B cell (primary cell): ENCODE results near the gene SEC14L5. TPM values are rescaled to one million over a fixed set of nuclear protein-coding genes. Genes with fewer than 3 reads are reported as not detected.

Experiments used
- ATAC-seq: fragments of 200-7000 bp; cut with Tn5 transposase; one replicate; pipeline ENCODE4 v1.10.0; 2021; ENCODE audit warnings: low read depth, mild to moderate bottlenecking, moderate number of reproducible peaks, moderate library complexity
- CTCF ChIA-PET: fragments of 350-600 bp; sonication (Branson Sonifier 250); formaldehyde crosslinking; loops from one replicate; lab custom pipeline; 2021; ENCODE audit warnings: antibody characterized with exemption, inconsistent platforms; lab: Charles Lee
- POLR2A ChIA-PET: fragments of 350-600 bp; sonication (Branson Sonifier 250); formaldehyde crosslinking; loops from one replicate; lab custom pipeline; 2021; ENCODE audit warnings: antibody characterized with exemption; lab: Charles Lee
- DNase-seq: peaks from one replicate; pipeline ENCODE4 v3.0.0; 2013
- H2AFZ ChIP-seq: 2 replicates; pipeline ENCODE4 v1.6.1; 2012; ENCODE audit warnings: mild to moderate bottlenecking, low read depth, low read length; ENCODE audit not compliant: insufficient read depth, poor library complexity, severe bottlenecking
- H3K27ac ChIP-seq, 2 donors: 1 replicate in 1 of 2; 2 replicates in 1 of 2; pipeline ENCODE4 v1.5.1; 2012 to 2013; ENCODE audit warnings: low read length in 2 of 2, mild to moderate bottlenecking in 2 of 2, moderate library complexity in 1 of 2
- H3K27me3 ChIP-seq, 4 experiments: fragments of 200-600 bp in 1 of 4; sonication (generic) in 1 of 4; replicated peaks in 1 of 4; 1 replicate in 2 of 4; 2 replicates in 2 of 4; pipeline versions ENCODE4 v1.6.1 to v1.7.0; 2013 to 2016; ENCODE audit warnings: low read length in 3 of 4, mild to moderate bottlenecking in 2 of 4, mixed read lengths in 1 of 4, moderate library complexity in 1 of 4; ENCODE audit not compliant: insufficient read depth in 4 of 4, control insufficient read depth in 3 of 4; ENCODE audit errors: control extremely low read depth in 1 of 4
- H3K36me3 ChIP-seq, 2 experiments: replicated peaks in 1 of 2; 1 replicate in 1 of 2; 2 replicates in 1 of 2; pipeline versions ENCODE4 v1.6.1 to v1.7.1; 2013; ENCODE audit warnings: low read length in 1 of 2; ENCODE audit not compliant: insufficient read depth in 2 of 2, control insufficient read depth in 1 of 2; ENCODE audit errors: control extremely low read depth in 1 of 2, extremely low read depth in 1 of 2
- H3K4me1 ChIP-seq, 2 donors: fragments of 200-600 bp in 1 of 2; sonication (generic) in 1 of 2; 1 replicate in 1 of 2; 2 replicates in 1 of 2; pipeline versions ENCODE4 v1.5.1 to v1.6.1; 2013 to 2017; ENCODE audit warnings: low read length in 2 of 2; ENCODE audit not compliant: control insufficient read depth in 2 of 2, insufficient read depth in 2 of 2
- H3K4me2 ChIP-seq: replicated peaks from 2 replicates; pipeline ENCODE3; 2012; ENCODE audit warnings: mild to moderate bottlenecking, low read depth, low read length; ENCODE audit not compliant: poor library complexity, severe bottlenecking
- H3K4me3 ChIP-seq, 5 experiments: fragments of 200-600 bp in 1 of 5; sonication (generic) in 1 of 5; 1 replicate in 3 of 5; 2 replicates in 2 of 5; pipeline versions ENCODE4 v1.5.1 to v1.7.0; 2011 to 2016; ENCODE audit warnings: low read length in 4 of 5, mild to moderate bottlenecking in 4 of 5, low read depth in 2 of 5, control low read depth in 1 of 5, moderate library complexity in 1 of 5; ENCODE audit not compliant: insufficient read depth in 1 of 5; ENCODE audit errors: control extremely low read depth in 1 of 5, extremely low read depth in 1 of 5
- H3K79me2 ChIP-seq: fragments of 200-600 bp; sonication (generic); one replicate; pipeline ENCODE4 v1.6.0; 2016; ENCODE audit warnings: low read length; ENCODE audit not compliant: control insufficient read depth, insufficient read depth
- H3K9ac ChIP-seq: fragments of 200-600 bp; sonication (generic); 2 replicates; pipeline ENCODE4 v1.6.1; 2017; ENCODE audit warnings: mild to moderate bottlenecking, low read length, moderate library complexity
- H3K9me3 ChIP-seq, 3 donors: one replicate each; pipeline versions ENCODE4 v1.6.1 to v1.7.1; 2013; ENCODE audit warnings: low read length in 2 of 3; ENCODE audit not compliant: control insufficient read depth in 2 of 3, insufficient read depth in 1 of 3; ENCODE audit errors: control extremely low read depth in 1 of 3
- H4K20me1 ChIP-seq: 2 replicates; pipeline ENCODE4 v1.6.0; 2012; ENCODE audit warnings: mild to moderate bottlenecking, low read length; ENCODE audit not compliant: insufficient read depth, control insufficient read depth, poor library complexity, severe bottlenecking
- H3K27ac Mint-ChIP-seq: one replicate; pipeline ENCODE4 v1.8.0; 2021; ENCODE audit warnings: mixed read lengths
- H3K27me3 Mint-ChIP-seq: one replicate; pipeline ENCODE4 v1.8.0; 2021; ENCODE audit warnings: mixed read lengths
- H3K4me1 Mint-ChIP-seq: one replicate; pipeline ENCODE4 v1.8.0; 2021; ENCODE audit warnings: mixed read lengths
- H3K4me3 Mint-ChIP-seq: one replicate; pipeline ENCODE4 v1.8.0; 2021; ENCODE audit warnings: mixed read lengths
- H3K9me3 Mint-ChIP-seq: one replicate; pipeline ENCODE4 v1.8.0; 2022; ENCODE audit warnings: mixed read lengths; ENCODE audit not compliant: insufficient read depth
- EZH2 ChIP-seq: IDR thresholded peaks from 2 replicates; pipeline ENCODE4 v1.6.1; 2012; ENCODE audit warnings: borderline replicate concordance, low read depth, mild to moderate bottlenecking, moderate library complexity, low read length; ENCODE audit not compliant: insufficient read depth, poor library complexity, severe bottlenecking
- WGBS: methylation state at CpG from one replicate; pipeline ENCODE4 v1.1.5; 2013; ENCODE audit warnings: missing lambda C conversion rate; ENCODE audit not compliant: insufficient coverage; 5-methylcytosine and 5-hydroxymethylcytosine counted together
- intact Hi-C: fragments of 100-400 bp; cut with micrococcal nuclease; formaldehyde crosslinking; loops from one replicate; pipeline ENCODE4 v1.10.0; 2022
- polyA plus RNA-seq: library from polyadenylated mRNA; depleted of rRNA; stranded (reverse); fragments of >200 nt; gene quantifications from 2 replicates; pipeline ENCODE4 v1.2.3, GENCODE V29; 2012
- total RNA-seq, 2 donors: library from RNA; stranded (reverse); fragments of 120-200 nt in 1 of 2; gene quantifications; 1 replicate in 1 of 2; 2 replicates in 1 of 2; pipeline versions ENCODE4 v1.2.3 to v1.2.4, GENCODE V29; 2013 to 2022
- TF ChIP-seq, protein P1 (sequence below): fragments of 200-600 bp; IDR thresholded peaks from one replicate; pipeline ENCODE4 v1.8.0; 2022; ENCODE audit warnings: antibody characterized with exemption, mild to moderate bottlenecking

SEC14L5 gene
- total and polyA plus RNA-seq, 2 donors (not counting 1 experiment from before 2014, with no cell fraction given) = not detected

DNA sequence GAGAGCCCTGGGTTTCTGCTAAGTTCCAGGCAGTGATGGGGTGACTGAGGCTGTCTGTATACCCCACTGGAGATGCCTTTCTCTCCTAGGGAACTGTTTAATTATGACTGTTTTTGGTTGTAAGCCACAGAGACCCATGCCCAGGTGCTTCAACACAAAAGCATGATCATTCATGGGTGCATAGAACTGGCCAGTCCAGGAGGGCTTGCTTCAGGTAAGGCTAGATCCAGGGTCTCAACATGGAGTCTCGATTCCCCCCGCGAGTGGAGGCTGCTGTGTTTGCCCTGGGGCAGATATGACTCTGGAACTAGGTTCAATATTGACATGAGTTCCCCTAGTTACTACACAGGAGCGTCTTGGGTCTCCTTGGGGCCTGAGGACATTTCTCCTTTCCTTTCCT, 57.8 kb downstream of the SEC14L5 start:
- no peak for DNase-seq
- Histone ChIP-seq H2AFZ (no peak overlapping the region), H3K9me3 (peaks cover 0 to 9% (median 0%) of the 10 kb centered on the region in 3 donors), H4K20me1 (no peaks in the 10 kb centered on the region), H3K36me3 (no peaks in the 10 kb centered on the region), H3K4me2 (no peak overlapping the region), H3K27me3 (peaks cover 0 to 2% (median 0%) of the 10 kb centered on the region in 4 experiments), H3K79me2 (no peaks in the 10 kb centered on the region), H3K9ac (no peak overlapping the region), H3K4me1 (no peaks in the 10 kb centered on the region), H3K4me3 (no peak overlapping the region), H3K27ac (no peak overlapping the region)
- no peaks in the 10 kb centered on the region for H3K4me1 Mint-ChIP-seq
- no peak for ATAC-seq
- TF ChIP-seq, protein P1, sequence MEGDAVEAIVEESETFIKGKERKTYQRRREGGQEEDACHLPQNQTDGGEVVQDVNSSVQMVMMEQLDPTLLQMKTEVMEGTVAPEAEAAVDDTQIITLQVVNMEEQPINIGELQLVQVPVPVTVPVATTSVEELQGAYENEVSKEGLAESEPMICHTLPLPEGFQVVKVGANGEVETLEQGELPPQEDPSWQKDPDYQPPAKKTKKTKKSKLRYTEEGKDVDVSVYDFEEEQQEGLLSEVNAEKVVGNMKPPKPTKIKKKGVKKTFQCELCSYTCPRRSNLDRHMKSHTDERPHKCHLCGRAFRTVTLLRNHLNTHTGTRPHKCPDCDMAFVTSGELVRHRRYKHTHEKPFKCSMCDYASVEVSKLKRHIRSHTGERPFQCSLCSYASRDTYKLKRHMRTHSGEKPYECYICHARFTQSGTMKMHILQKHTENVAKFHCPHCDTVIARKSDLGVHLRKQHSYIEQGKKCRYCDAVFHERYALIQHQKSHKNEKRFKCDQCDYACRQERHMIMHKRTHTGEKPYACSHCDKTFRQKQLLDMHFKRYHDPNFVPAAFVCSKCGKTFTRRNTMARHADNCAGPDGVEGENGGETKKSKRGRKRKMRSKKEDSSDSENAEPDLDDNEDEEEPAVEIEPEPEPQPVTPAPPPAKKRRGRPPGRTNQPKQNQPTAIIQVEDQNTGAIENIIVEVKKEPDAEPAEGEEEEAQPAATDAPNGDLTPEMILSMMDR = no peak
- no peak for TF ChIP-seq EZH2
- intact Hi-C loops = no loop called here
- ChIA-PET POLR2A (no interaction called here), CTCF (no interaction called here)
- H3K4me3 Mint-ChIP-seq = no peak overlapping the region
- no peak overlapping the region for H3K27ac Mint-ChIP-seq
- no peaks in the 10 kb centered on the region for H3K9me3 Mint-ChIP-seq
- WGBS = 93% methylated on average over 3 of the region's 4 CpGs
- H3K27me3 Mint-ChIP-seq = peaks cover 11% of the 10 kb centered on the region

DNA sequence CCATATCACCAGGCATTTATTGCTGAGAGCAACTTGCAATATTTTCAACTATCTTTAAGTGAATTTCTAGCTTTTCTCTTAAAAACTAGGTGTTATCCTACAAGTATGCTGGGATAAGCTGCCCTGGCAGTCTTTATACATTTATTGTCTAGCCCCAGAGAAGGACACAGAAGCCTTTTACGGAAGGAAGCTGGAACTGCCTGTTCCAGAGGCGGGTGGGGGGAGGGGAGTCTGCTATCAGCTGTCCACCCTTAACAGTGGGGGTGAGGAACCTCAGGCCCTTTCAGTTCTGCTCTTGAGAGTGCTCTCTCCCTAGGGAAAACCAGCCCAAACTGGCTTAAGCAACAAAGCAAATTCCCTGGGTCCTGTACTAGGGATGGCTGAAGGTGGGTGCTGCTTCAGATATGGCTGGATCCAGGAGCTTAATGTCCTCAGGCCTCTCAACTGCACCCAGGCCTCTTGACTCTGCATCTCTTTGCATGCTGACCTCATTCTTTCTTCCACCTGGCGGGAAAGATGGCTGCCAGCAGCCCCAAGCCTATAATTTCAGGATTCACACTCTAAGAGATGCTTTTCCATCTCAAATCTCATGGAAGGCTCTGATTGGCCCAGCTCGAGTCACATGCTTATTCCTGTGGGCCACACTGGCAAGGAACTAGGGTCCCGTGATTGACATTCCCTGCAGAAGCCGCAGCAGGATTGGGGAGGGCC, 59.0 kb downstream of the SEC14L5 start:
- Histone ChIP-seq H2AFZ (no peak overlapping the region), H3K9ac (no peak overlapping the region), H3K4me2 (no peak overlapping the region), H3K4me3 (no peak overlapping the region), H3K27ac (no peak overlapping the region), H3K9me3 (peaks cover 0 to 9% (median 0%) of the 10 kb centered on the region in 3 donors), H3K4me1 (no peaks in the 10 kb centered on the region), H4K20me1 (no peaks in the 10 kb centered on the region), H3K79me2 (no peaks in the 10 kb centered on the region), H3K27me3 (peaks cover 0 to 2% (median 0%) of the 10 kb centered on the region in 4 experiments), H3K36me3 (no peaks in the 10 kb centered on the region)
- Mint-ChIP-seq H3K4me1 (no peaks in the 10 kb centered on the region), H3K9me3 (no peaks in the 10 kb centered on the region), H3K27me3 (peaks cover 4% of the 10 kb centered on the region), H3K27ac (no peak overlapping the region), H3K4me3 (no peak overlapping the region)
- intact Hi-C loops = no loop called here
- ChIA-PET POLR2A (no interaction called here), CTCF (no interaction called here)
- 87% methylated on average over 4 of the region's 6 CpGs for WGBS
- no peak for ATAC-seq
- no peak for DNase-seq
- TF ChIP-seq, protein P1 = no peak
- no peak for TF ChIP-seq EZH2
